Transverse colon (tissue), 4 donors: ENCODE measurements around the gene RCAN3. TPM values are rescaled to one million over a fixed set of nuclear protein-coding genes. Genes with fewer than 3 reads are reported as not detected.

Experiments
- DNase-seq: peaks from one replicate; pipeline ENCODE4 v3.0.0-alpha.2; 2019
- H3K27ac ChIP-seq, 4 donors: fragments of 200-600 bp; sonication (generic); 2 replicates each; pipeline ENCODE4 v1.5.1; 2016 to 2018; ENCODE audit warnings: inconsistent platforms in 4 of 4
- H3K27me3 ChIP-seq: fragments of 200-600 bp; sonication (generic); 2 replicates; pipeline ENCODE4 v1.5.1; 2017; ENCODE audit warnings: inconsistent platforms
- H3K36me3 ChIP-seq, 4 donors: fragments of 200-600 bp; sonication (generic); 2 replicates each; pipeline ENCODE4 v1.5.1; 2017 to 2019; ENCODE audit warnings: inconsistent platforms in 4 of 4
- H3K4me1 ChIP-seq, 4 donors: fragments of 200-600 bp; sonication (generic); 2 replicates each; pipeline ENCODE4 v1.5.1; 2017 to 2020; ENCODE audit warnings: inconsistent platforms in 4 of 4
- H3K4me3 ChIP-seq, 4 donors: fragments of 200-600 bp; sonication (generic); 1 replicate in 1 of 4; 2 replicates in 3 of 4; pipeline versions ENCODE4 v1.5.1 to v1.6.1; 2017 to 2019; ENCODE audit warnings: inconsistent platforms in 4 of 4
- H3K9me3 ChIP-seq, 2 donors: fragments of 200-600 bp; sonication (generic); 2 replicates each; pipeline ENCODE4 v1.5.1; 2017 to 2019; ENCODE audit warnings: inconsistent platforms in 2 of 2
- CTCF ChIP-seq, 5 experiments: fragments of 200-600 bp in 3 of 5; fragments of 450-650 bp in 2 of 5; sonication (generic) in 3 of 5; IDR thresholded peaks; 1 replicate in 2 of 5; 2 replicates in 3 of 5; pipeline ENCODE4 v1.5.1; 2016 to 2017; ENCODE audit warnings: antibody characterized with exemption in 5 of 5, inconsistent platforms in 3 of 5, mild to moderate bottlenecking in 2 of 5, moderate library complexity in 1 of 5
- EP300 ChIP-seq: sonication (generic); formaldehyde crosslinking; IDR thresholded peaks from one replicate; pipeline ENCODE4 v1.6.1; 2017; ENCODE audit warnings: antibody characterized with exemption, low read depth
- POLR2A ChIP-seq: fragments of 450-650 bp; IDR thresholded peaks from one replicate; pipeline ENCODE4 v1.6.1; 2016; ENCODE audit warnings: antibody characterized with exemption, mild to moderate bottlenecking, moderate library complexity
- POLR2AphosphoS5 ChIP-seq, 3 donors: sonication (generic); formaldehyde crosslinking; IDR thresholded peaks; one replicate each; pipeline ENCODE4 v1.6.1; 2016; ENCODE audit warnings: antibody characterized with exemption in 3 of 3
- WGBS, 2 donors: methylation state at CpG; one replicate each; pipeline ENCODE4 v1.1.5; 2018; ENCODE audit warnings: low coverage in 1 of 2; 5-methylcytosine and 5-hydroxymethylcytosine counted together
- in situ Hi-C, 4 donors: fragments of 200-750 bp; cut with MboI; loops; one replicate each; pipeline versions ENCODE4 v1.15.0 to v1.15.1; 2017; ENCODE audit warnings: low sequenced_read_pairs in 3 of 4, low pct_ligation_motif_present in 1 of 4, low pct_unique_long_range_greater_than_20kb in 1 of 4
- intact Hi-C: fragments of 100-400 bp; cut with DNase I; formaldehyde crosslinking; loops from one replicate; pipeline ENCODE4 v1.15.1; 2023; ENCODE audit warnings: low total_unique reads
- total RNA-seq, 4 donors: library from RNA; depleted of rRNA; stranded (reverse); fragments of >200 nt; gene quantifications; one replicate each; pipeline ENCODE4 v1.1.0, GENCODE V29; 2016

Gene RCAN3
- total RNA-seq, 4 donors from 2014 or later: 6.4 to 17.5 (median 11.3) TPM

- no peak for DNase-seq
- Histone ChIP-seq H3K9me3 (no peaks in the 10 kb centered on the region), H3K4me1 (no peaks in the 10 kb centered on the region), H3K27ac (no peak overlapping the region), H3K27me3 (no peaks in the 10 kb centered on the region), H3K36me3 (peaks cover 0 to 23% (median 4%) of the 10 kb centered on the region in 4 donors), H3K4me3 (no peak overlapping the region)
- in situ Hi-C loops (no loop called here), intact Hi-C loops (no loop called here)
- TF ChIP-seq POLR2A (no peak), CTCF (IDR thresholded peaks at IDR 0.05) (no peak), POLR2AphosphoS5 (IDR thresholded peaks at IDR 0.05) (no peak), EP300 (no peak)
- WGBS, 2 donors: 86% methylated on average over 4 of the region's 4 CpGs; no CpG with 5 or more reads in 1 of the 2 donors
Observed at GRCh38 chr1:24465099-24465498, 37.5 kb upstream of the RCAN3 start.

GRCh38 chr1:24465638-24466037 lies 37.0 kb upstream of the RCAN3 start:
- Histone ChIP-seq H3K27ac (no peak overlapping the region), H3K27me3 (no peaks in the 10 kb centered on the region), H3K36me3 (peaks cover 0 to 20% (median 2%) of the 10 kb centered on the region in 4 donors), H3K9me3 (no peaks in the 10 kb centered on the region), H3K4me1 (no peaks in the 10 kb centered on the region), H3K4me3 (no peak overlapping the region)
- 73 to 100% methylated on average over 2 of the region's 2 CpGs for WGBS, 2 donors
- in situ Hi-C loops (no loop called here), intact Hi-C loops (no loop called here)
- TF ChIP-seq POLR2AphosphoS5 (IDR thresholded peaks at IDR 0.05) (no peak), POLR2A (no peak), EP300 (no peak), CTCF (IDR thresholded peaks at IDR 0.05) (no peak)
- DNase-seq: no peak

GRCh38 chr1:24468685-24469316 lies 33.8 kb upstream of the RCAN3 start:
- TF ChIP-seq POLR2A (no peak), EP300 (no peak), POLR2AphosphoS5 (IDR thresholded peaks at IDR 0.05) (no peak), CTCF (IDR thresholded peaks at IDR 0.05) (no peak)
- 93 to 94% methylated on average over 7 to 11 of the region's 11 CpGs for WGBS, 2 donors
- no peak for DNase-seq
- H3K27me3 ChIP-seq: no peaks in the 10 kb centered on the region
- no peaks in the 10 kb centered on the region for H3K9me3 ChIP-seq
- peaks cover 0 to 10% (median 0%) of the 10 kb centered on the region in 4 donors for H3K36me3 ChIP-seq
- no peak overlapping the region for H3K27ac ChIP-seq
- H3K4me1 ChIP-seq: no peaks in the 10 kb centered on the region
- intact Hi-C loops (no loop called here), in situ Hi-C loops (no loop called here)
- H3K4me3 ChIP-seq: no peak overlapping the region

GRCh38 chr1:24470592-24470991 lies 32.0 kb upstream of the RCAN3 start:
- intact Hi-C loops: no loop called here
- no peaks in the 10 kb centered on the region for H3K27me3 ChIP-seq
- H3K4me3 ChIP-seq: no peak overlapping the region
- no peak for DNase-seq
- no peaks in the 10 kb centered on the region for H3K4me1 ChIP-seq
- no peak overlapping the region for H3K27ac ChIP-seq
- TF ChIP-seq EP300: no peak
- TF ChIP-seq POLR2AphosphoS5 (IDR thresholded peaks at IDR 0.05): no peak
- TF ChIP-seq POLR2A: no peak
- TF ChIP-seq CTCF (IDR thresholded peaks at IDR 0.05): no peak
- H3K36me3 ChIP-seq: peaks cover 0 to 4% (median 0%) of the 10 kb centered on the region in 4 donors
- H3K9me3 ChIP-seq: no peaks in the 10 kb centered on the region
- in situ Hi-C loops: no loop called here
- 83% methylated on average over 2 of the region's 2 CpGs for WGBS, 2 donors
